HCEC 1CT (cell line): ENCODE data around the gene SLC18A3.
A peak's percentile ranks its signal among the peaks of the same experiment; 100 is the strongest.

Experiments
- DNase-seq: peaks from one replicate; pipeline ENCODE4 v3.0.0-alpha.2; 2017

SLC18A3 gene

GRCh38 chr10:49610114-49610457, at the start of gene SLC18A3:
SLC18A3 (plus strand) TSS chr10:49610310; CDS start chr10:49610741, 431 bp downstream.
- DNase-seq: no peak

DNA sequence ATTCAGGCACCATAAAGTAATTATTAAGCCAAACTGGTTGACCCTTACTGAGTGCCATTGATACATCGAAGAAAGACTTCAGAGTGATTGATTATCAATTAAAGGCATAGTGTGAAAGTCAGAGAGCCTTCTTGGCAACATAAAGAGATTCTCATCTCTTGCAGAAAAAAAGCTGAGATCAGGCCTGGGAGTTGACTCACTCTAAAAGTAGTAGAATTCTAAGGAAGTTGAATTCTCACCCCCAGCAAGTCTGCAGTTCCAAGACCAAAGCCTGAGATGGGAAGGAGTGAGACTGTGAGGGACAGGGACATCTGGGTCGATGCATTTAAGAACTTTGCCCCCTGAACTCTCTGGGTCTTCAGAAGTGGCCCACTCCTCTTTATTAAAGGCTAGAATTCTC, 49.6 kb upstream of the SLC18A3 start:
- no peak for DNase-seq

DNA sequence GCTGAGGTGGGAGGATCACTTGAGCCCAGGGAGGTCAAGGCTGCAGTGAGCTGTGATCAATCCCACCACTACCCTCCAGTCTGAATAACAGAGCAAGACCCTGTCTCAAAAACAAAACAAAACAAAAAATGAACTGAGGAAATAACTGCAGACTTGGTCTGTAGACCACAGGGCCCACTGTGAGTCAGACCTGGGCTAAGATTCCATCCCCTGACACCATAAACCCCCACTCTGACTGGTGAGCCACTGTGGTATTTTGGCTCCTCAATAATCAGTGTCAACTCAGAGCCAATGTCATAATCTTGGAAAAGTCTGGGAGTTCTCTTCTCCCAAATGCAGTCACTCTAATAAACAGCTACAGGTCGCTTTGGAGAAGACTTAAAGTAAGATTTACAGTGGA, 47.2 kb upstream of the SLC18A3 start:
- peak; percentile 34 for DNase-seq

DNA sequence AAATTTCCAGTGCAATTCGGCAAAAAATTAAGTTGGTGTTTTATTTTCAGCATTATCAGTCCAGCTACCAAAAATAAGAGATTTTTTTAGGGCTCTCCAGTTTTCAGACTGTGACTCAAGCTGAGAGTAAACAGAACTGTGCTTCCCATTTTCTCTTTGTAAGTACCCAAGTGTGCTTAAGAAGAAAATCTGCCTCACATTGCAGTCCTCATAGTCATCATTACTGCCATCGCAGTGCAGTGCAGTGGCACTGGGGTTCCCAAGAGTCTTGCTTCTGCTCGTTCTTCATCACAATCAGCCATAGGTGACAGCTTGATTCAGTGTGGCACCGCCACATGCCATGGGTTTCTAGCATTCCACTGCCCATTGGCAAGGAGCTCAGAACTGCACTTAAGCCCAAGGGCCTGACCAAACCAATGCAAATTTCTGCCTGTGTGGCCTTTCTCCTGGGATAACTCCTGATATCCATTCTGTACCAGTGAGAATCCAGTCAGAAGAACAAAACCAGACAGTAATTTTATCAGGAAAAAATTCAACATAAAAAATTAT, 45.6 kb upstream of the SLC18A3 start:
- no peak for DNase-seq

- no peak for DNase-seq
Measured at GRCh38 chr10:49567810-49568209, 42.3 kb upstream of the SLC18A3 start.

GRCh38 chr10:49568235-49568634, 41.9 kb upstream of the SLC18A3 start:
- peak; percentile 53 for DNase-seq

DNA sequence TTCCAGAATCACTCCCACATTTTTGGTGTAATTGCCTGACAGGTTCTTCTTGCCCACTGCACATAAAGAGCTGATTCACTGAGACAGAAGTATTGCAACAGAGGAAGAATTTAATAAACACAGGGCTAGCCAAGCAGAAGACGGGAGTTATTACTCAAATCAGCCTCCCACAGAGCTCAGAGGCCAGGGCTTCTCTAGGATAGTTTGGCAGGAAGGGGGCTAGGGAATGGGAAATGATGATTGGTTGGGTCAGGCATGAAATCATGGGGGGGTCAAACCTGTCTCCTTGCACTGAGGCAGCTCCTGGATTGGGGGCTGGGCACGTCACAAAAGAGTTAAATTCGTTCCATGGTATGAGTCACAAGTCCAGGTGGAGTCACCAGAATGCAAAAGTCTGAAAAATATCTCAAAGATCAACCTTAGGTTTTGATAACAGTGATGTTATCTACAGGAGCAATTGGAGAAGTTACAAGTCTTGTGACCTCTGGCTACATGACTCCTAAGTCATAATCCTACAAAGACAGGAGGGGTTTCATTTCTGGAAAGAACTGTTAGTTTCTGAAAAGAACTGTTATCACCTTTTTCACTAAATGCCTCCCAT, 41.0 kb upstream of the SLC18A3 start:
- peak; percentile 74 for DNase-seq

GRCh38 chr10:49571388-49571787, 38.7 kb upstream of the SLC18A3 start:
- DNase-seq: peak; percentile 58

GRCh38 chr10:49572594-49573114, 37.5 kb upstream of the SLC18A3 start:
- DNase-seq: no peak

DNA sequence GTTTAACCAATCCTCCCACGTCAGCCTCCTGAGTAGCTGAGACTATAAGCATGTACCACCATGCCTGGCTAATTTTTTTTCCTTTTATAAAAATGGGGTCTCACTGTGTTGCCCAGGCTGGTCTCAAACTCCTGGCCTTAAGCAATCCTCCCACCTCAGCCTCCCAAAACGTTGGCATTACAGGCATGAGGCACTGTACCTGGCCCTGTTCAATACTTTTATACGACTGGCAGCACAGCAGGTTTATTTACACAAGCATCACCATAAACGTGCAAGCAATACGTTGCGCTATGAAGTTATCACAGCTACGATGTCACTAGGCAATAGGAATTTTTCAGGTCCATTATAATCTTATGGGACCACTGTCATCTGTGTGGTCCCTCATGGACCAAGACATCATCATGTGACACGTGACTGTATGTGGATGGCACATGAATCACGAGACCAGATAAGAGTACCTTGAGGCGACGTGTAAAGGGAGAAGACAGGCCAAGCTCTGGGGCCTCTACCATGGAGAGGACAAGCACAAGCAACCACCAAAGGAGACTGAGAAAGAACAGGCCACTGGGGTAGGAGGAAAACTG, 34.5 kb upstream of the SLC18A3 start:
- no peak for DNase-seq

- no peak for DNase-seq
Measured at GRCh38 chr10:49577182-49577925, 32.8 kb upstream of the SLC18A3 start.

DNA sequence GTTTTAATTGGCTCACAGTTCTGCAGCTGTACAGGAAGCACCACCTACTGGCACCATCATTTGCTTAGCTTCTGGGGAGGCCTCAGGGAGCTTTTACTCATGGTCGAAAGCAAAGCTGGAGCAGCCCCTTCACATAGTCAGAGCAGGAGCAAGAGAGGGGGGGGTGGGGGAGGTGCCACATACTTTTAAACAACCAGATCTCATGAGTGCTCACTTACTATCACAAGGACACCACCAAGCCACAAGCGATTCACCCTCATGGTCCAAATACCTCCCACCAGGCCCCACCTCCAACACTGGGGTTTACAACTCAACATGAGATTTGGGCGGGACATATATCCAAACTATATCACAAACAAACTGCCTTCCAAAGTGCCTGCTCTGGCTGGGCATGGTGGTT, 31.7 kb upstream of the SLC18A3 start:
- DNase-seq: no peak

DNA sequence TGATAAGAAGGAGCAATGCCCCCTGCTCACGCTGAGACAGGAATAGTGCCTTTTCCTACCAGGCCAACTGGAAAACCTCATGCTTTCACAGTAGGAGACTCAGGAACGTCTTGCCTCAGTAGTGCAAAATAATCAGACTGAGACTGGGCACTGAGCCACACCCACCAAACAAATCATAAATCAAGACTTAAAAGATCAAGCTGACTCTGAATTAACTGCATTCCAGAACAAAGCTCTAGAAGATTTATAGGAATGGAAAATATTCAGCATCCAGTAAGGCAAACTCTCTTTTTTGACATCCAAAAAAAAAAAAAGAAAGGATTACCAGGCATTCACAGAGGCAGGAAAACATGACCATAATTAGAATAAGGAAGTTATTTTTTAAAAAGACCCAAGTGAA, 30.5 kb upstream of the SLC18A3 start:
- DNase-seq: peak; percentile 59

- DNase-seq: peak; percentile 33
Measured at GRCh38 chr10:49585387-49585786, 24.7 kb upstream of the SLC18A3 start.

GRCh38 chr10:49587981-49588380, 22.1 kb upstream of the SLC18A3 start:
- DNase-seq: no peak

DNA sequence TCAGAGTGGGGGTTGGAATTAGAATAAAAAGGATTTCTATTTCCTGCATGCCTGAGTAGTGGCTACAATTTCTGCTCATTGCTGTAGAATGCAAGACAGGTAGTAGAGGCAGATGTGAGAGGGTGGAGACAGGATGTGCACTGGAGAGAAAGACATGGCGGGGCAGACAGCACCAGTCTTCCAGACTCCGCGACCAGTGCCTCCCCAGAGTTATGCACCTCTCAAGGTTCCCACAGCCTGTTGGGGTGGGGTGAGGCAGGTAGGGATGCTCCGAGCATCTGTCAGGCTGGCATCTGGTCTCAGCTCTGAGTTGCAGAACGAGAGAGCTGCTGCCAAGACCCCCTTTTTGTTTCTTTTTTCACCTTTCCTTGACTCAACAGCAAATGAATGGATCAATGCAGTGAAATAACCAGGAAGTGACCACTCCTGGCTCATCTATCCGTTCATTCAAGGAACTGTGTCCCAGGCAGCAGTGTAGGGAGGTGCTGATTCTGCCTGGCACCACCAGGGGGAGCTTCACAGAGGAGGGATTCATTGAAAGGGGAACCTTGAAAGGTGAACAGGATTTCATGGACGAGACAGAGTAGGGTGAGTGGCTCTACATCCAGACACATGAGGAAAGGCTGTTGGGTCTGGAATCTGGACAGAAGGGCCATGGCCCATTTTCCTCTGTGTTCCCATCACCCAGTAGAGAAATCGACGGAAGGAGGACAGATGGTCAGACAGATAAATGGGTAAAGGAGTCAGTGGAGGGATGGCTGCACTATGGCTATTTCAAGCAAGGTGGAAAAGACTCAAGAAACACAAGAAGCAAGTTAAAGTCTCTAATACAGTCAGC, 17.2 kb upstream of the SLC18A3 start:
- DNase-seq: peak; percentile 40

- DNase-seq: no peak
Measured at GRCh38 chr10:49593564-49593875, 16.6 kb upstream of the SLC18A3 start.

- no peak for DNase-seq
Measured at GRCh38 chr10:49593998-49594397, 16.1 kb upstream of the SLC18A3 start.

- peak; percentile 57 for DNase-seq
Measured at GRCh38 chr10:49594594-49594993, 15.5 kb upstream of the SLC18A3 start.

GRCh38 chr10:49595003-49595712, 15.0 kb upstream of the SLC18A3 start:
- no peak for DNase-seq

DNA sequence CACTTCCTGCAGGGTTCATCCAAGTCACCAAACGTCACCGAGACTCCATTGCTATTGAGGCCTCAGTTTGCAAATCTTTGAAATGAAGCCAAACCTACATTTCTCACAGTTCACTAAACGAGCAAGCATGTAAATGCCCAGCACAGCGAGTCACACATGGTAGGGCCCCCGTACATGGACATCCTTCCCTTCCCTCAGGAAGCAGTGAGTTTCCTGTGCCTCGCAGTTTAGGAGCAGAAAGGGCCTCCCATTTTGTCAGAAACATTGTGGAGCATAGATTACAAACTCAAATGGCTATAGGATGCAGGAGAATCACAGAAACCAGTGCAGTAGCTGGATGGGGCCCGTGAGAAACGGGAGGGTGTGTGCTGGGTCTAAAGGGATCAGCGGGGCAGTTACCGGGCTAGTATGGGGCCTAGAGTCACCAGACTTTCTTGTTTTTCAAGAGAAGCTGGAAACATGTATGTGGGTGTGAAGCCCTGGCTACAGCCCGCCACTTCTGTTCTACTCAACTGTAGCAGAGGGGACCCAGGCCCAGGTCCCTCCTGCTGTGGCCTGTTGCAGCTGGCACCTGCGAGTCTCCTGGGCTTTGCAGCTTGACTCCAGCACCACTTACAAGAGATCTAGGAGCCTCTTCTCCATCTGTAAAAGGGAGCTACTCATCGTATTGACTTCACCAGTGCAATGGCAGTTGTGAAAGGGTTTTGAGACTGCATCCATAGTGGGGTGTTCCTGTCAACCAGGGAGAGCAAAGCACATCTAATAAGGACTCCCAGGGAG, 14.2 kb upstream of the SLC18A3 start:
- no peak for DNase-seq

DNA sequence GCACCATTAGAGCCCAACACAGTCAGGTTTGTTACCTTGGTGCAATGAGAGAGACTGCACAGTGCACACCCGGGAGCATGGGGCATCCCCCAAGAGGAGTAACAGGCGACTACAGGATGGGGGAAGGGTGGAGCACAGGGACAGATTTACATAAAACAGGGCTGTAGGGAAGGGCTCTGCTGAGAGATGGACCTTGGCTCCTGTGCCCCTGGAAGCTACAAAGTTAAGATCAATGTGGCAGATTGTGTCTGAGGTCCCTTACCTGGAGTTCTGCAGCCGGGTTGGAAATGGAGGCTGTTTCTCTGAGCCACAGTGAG, 13.7 kb upstream of the SLC18A3 start:
- DNase-seq: no peak
